H9 (cell line): ENCODE measurements around the gene CHD9NB. TPM values are rescaled to one million over a fixed set of nuclear protein-coding genes. Genes with fewer than 3 reads are reported as not detected.
A peak's percentile ranks its signal among the peaks of the same experiment; 100 is the strongest.

Experiments
- DNase-seq: peaks from one replicate; pipeline ENCODE4 v3.0.0-alpha.2; 2017
- H2AFZ ChIP-seq: one replicate; pipeline ENCODE4 v1.6.1; 2013; ENCODE audit warnings: mild to moderate bottlenecking, low read length, control low read depth, moderate library complexity
- H2AK5ac ChIP-seq: 2 replicates; pipeline ENCODE4 v1.6.1; 2013; ENCODE audit warnings: low read length, control low read depth, mixed read lengths; ENCODE audit not compliant: insufficient read length
- H2BK120ac ChIP-seq: one replicate; pipeline ENCODE4 v1.6.1; 2013; ENCODE audit warnings: low read depth, mild to moderate bottlenecking, low read length, control low read depth, inconsistent platforms; ENCODE audit not compliant: poor library complexity, severe bottlenecking
- H2BK12ac ChIP-seq: 2 replicates; pipeline ENCODE4 v1.6.1; 2013; ENCODE audit warnings: low read length, control low read depth, mixed read lengths, low read depth; ENCODE audit not compliant: insufficient read length
- H2BK15ac ChIP-seq: 2 replicates; pipeline ENCODE4 v1.6.1; 2013; ENCODE audit warnings: low read depth, low read length, control low read depth
- H2BK20ac ChIP-seq: one replicate; pipeline ENCODE4 v1.6.1; 2013; ENCODE audit warnings: low read depth, mild to moderate bottlenecking, low read length, control low read depth, inconsistent platforms; ENCODE audit not compliant: poor library complexity, severe bottlenecking
- H2BK5ac ChIP-seq: 2 replicates; pipeline ENCODE4 v1.6.1; 2013; ENCODE audit warnings: low read length, control low read depth, mixed read lengths; ENCODE audit not compliant: insufficient read length
- H3K14ac ChIP-seq: 2 replicates; pipeline ENCODE4 v1.6.1; 2013; ENCODE audit warnings: low read length, control low read depth; ENCODE audit not compliant: insufficient read depth
- H3K18ac ChIP-seq: 2 replicates; pipeline ENCODE4 v1.6.1; 2013; ENCODE audit warnings: low read depth, mild to moderate bottlenecking, mixed read lengths, low read length, control low read depth; ENCODE audit not compliant: insufficient read length
- H3K23ac ChIP-seq: 2 replicates; pipeline ENCODE4 v1.6.1; 2013; ENCODE audit warnings: low read length, control low read depth, mixed read lengths, low read depth; ENCODE audit not compliant: insufficient read length
- H3K23me2 ChIP-seq: 2 replicates; pipeline ENCODE4 v1.6.1; 2013; ENCODE audit warnings: low read depth, mild to moderate bottlenecking, mixed read lengths, low read length, control low read depth; ENCODE audit not compliant: insufficient read length, poor library complexity, severe bottlenecking
- H3K27ac ChIP-seq: 2 replicates; pipeline ENCODE4 v1.5.1; 2013; ENCODE audit warnings: low read length, control low read depth, mixed read lengths, low read depth; ENCODE audit not compliant: insufficient read length
- H3K27me3 ChIP-seq: 2 replicates; pipeline ENCODE4 v1.6.1; 2013; ENCODE audit warnings: low read length, control low read depth, inconsistent platforms; ENCODE audit not compliant: insufficient read depth
- H3K4ac ChIP-seq: 2 replicates; pipeline ENCODE4 v1.6.1; 2013; ENCODE audit warnings: low read depth, mild to moderate bottlenecking, control low read depth, inconsistent platforms, low read length, moderate library complexity
- H3K4me1 ChIP-seq: 2 replicates; pipeline ENCODE4 v1.6.1; 2013; ENCODE audit warnings: low read length, control low read depth, inconsistent platforms; ENCODE audit not compliant: insufficient read depth
- H3K4me2 ChIP-seq: 2 replicates; pipeline ENCODE4 v1.6.1; 2013; ENCODE audit warnings: low read length, control low read depth, mixed read lengths; ENCODE audit not compliant: insufficient read length, insufficient read depth
- H3K56ac ChIP-seq: 2 replicates; pipeline ENCODE4 v1.6.1; 2013; ENCODE audit warnings: low read depth, mild to moderate bottlenecking, mixed read lengths, low read length, control low read depth; ENCODE audit not compliant: insufficient read length
- H3K79me1 ChIP-seq: 2 replicates; pipeline ENCODE4 v1.6.1; 2013; ENCODE audit warnings: low read depth, mild to moderate bottlenecking, moderate library complexity, low read length, control low read depth, inconsistent platforms; ENCODE audit not compliant: insufficient read depth, poor library complexity, severe bottlenecking
- H3K79me2 ChIP-seq: 2 replicates; pipeline ENCODE4 v1.6.1; 2013; ENCODE audit warnings: low read length, control low read depth, inconsistent platforms; ENCODE audit not compliant: insufficient read depth
- H3K9ac ChIP-seq: 2 replicates; pipeline ENCODE4 v1.6.1; 2013; ENCODE audit warnings: low read length, control low read depth, mixed read lengths; ENCODE audit not compliant: insufficient read length; ENCODE audit errors: extremely low read depth
- H3K9me3 ChIP-seq: one replicate; pipeline ENCODE4 v1.6.1; 2013; ENCODE audit warnings: low read depth, low read length, inconsistent platforms; ENCODE audit not compliant: control insufficient read depth
- H3T11ph ChIP-seq: one replicate; pipeline ENCODE4 v1.6.1; 2013; ENCODE audit warnings: mild to moderate bottlenecking, low read length, control low read depth, inconsistent platforms
- H4K20me1 ChIP-seq: one replicate; pipeline ENCODE4 v1.6.1; 2013; ENCODE audit not compliant: control insufficient read depth, insufficient read length, insufficient read depth
- H4K5ac ChIP-seq: 2 replicates; pipeline ENCODE4 v1.6.1; 2013; ENCODE audit warnings: low read depth, mild to moderate bottlenecking, mixed read lengths, low read length, control low read depth; ENCODE audit not compliant: insufficient read length
- H4K8ac ChIP-seq: replicated peaks from 2 replicates; pipeline ENCODE4 v1.6.1; 2013; ENCODE audit warnings: low read length, control low read depth, mixed read lengths, low read depth; ENCODE audit not compliant: insufficient read length
- H4K91ac ChIP-seq: 2 replicates; pipeline ENCODE4 v1.6.1; 2013; ENCODE audit warnings: low read depth, mild to moderate bottlenecking, moderate library complexity, mixed read lengths, low read length, control low read depth; ENCODE audit not compliant: insufficient read length
- H3K27ac Mint-ChIP-seq, 3 experiments: 2 replicates in 2 of 3; 3 replicates in 1 of 3; pipeline ENCODE4 v1.8.0; 2020 to 2021; ENCODE audit warnings: mixed read lengths in 3 of 3, mild to moderate bottlenecking in 1 of 3, moderate library complexity in 1 of 3
- H3K27me3 Mint-ChIP-seq: 2 replicates; pipeline ENCODE4 v1.8.0; 2021; ENCODE audit warnings: low read depth, mild to moderate bottlenecking, moderate library complexity, mixed read lengths
- H3K36me3 Mint-ChIP-seq, 3 experiments: 2 replicates in 2 of 3; 3 replicates in 1 of 3; pipeline ENCODE4 v1.8.0; 2020 to 2021; ENCODE audit warnings: low read depth in 3 of 3, mixed read lengths in 3 of 3; ENCODE audit not compliant: insufficient read depth in 1 of 3
- H3K4me1 Mint-ChIP-seq, 2 experiments: 2 replicates each; pipeline ENCODE4 v1.8.0; 2020; ENCODE audit warnings: mixed read lengths in 2 of 2
- H3K4me3 Mint-ChIP-seq, 2 experiments: 2 replicates in 1 of 2; 3 replicates in 1 of 2; pipeline ENCODE4 v1.8.0; 2020 to 2021; ENCODE audit warnings: mild to moderate bottlenecking in 2 of 2, mixed read lengths in 2 of 2, moderate library complexity in 1 of 2
- H3K9me3 Mint-ChIP-seq, 2 experiments: 2 replicates in 1 of 2; 3 replicates in 1 of 2; pipeline ENCODE4 v1.8.0; 2020; ENCODE audit warnings: mild to moderate bottlenecking in 2 of 2, mixed read lengths in 2 of 2, moderate library complexity in 1 of 2
- WGBS: extraction: QIAGEN DNeasy Blood & Tissue Kit; methylation state at CpG from one replicate; pipeline ENCODE4 v1.1.7; 2013; ENCODE audit warnings: missing lambda C conversion rate, low lambda C conversion rate, mixed read lengths; ENCODE audit not compliant: insufficient read length; ENCODE audit errors: extremely low coverage; 5-methylcytosine and 5-hydroxymethylcytosine counted together
- total RNA-seq: library from RNA; stranded (reverse); gene quantifications from 2 replicates; pipeline ENCODE4 v1.2.1, GENCODE V29; 2021
- TF ChIP-seq, protein P1 (sequence below): fragments of 200-600 bp; sonication (generic); conservative IDR thresholded peaks from 3 replicates; pipeline ENCODE4 v1.8.0; 2021; ENCODE audit warnings: antibody characterized with exemption, mild to moderate bottlenecking

Gene CHD9NB
- total RNA-seq, 1 experiment from 2014 or later, result 3.3 TPM

DNA sequence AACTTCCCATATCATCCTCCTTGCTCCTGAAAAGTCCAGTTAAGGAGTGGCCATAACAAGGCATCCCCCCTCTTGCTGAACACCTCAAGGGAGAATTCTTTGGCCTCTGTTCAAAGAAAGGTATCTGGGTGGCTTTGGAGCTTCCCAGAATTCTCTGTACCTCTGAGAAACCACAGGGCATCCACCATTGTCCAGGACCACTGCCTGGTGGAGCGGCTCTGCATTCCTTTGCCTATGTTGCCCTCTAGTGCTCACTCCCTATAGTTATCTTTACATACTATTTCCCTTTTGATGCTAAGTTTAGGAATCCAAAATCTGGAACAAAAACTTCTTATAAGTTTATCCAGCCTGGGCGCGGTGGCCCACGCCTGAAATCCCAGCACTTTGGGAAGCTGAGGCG is 30.3 kb downstream of the CHD9NB start:
- H2BK20ac ChIP-seq, result no peak overlapping the region
- H2BK15ac ChIP-seq, result no peak overlapping the region
- H3K9me3 ChIP-seq, result no peaks in the 10 kb centered on the region
- no peaks in the 10 kb centered on the region for H3K4me1 ChIP-seq
- no peak overlapping the region for H2AK5ac ChIP-seq
- H2BK5ac ChIP-seq, result no peak overlapping the region
- H3K27me3 Mint-ChIP-seq, result peaks cover 1% of the 10 kb centered on the region; the same call in 1 of the 2 replicates
- no peak overlapping the region for H3K14ac ChIP-seq
- no peak overlapping the region for H3T11ph ChIP-seq
- H3K23ac ChIP-seq, result no peak overlapping the region
- H3K4me2 ChIP-seq, result no peak overlapping the region
- H2AFZ ChIP-seq, result no peak overlapping the region
- H3K56ac ChIP-seq, result no peak overlapping the region
- no peaks in the 10 kb centered on the region for H3K27me3 ChIP-seq
- no peak overlapping the region for H3K27ac ChIP-seq
- no peak overlapping the region for H2BK120ac ChIP-seq
- peaks cover 12 to 16% of the 10 kb centered on the region in 2 experiments for H3K4me1 Mint-ChIP-seq
- no peaks in the 10 kb centered on the region for H3K79me2 ChIP-seq
- no peak overlapping the region for H2BK12ac ChIP-seq
- no peaks in the 10 kb centered on the region for H3K79me1 ChIP-seq
- no peak overlapping the region for H3K9ac ChIP-seq
- no peak overlapping the region for H4K8ac ChIP-seq
- H3K23me2 ChIP-seq, result no peaks in the 10 kb centered on the region
- H3K36me3 Mint-ChIP-seq, result no peaks in the 10 kb centered on the region; a peak in 1 of 7 replicates
- DNase-seq, result peak; percentile 70
- H3K9me3 Mint-ChIP-seq, result no peaks in the 10 kb centered on the region
- WGBS, result no CpG with 5 or more reads among the region's 5 CpGs
- no peak overlapping the region for H3K4ac ChIP-seq
- H3K4me3 Mint-ChIP-seq, result no peak overlapping the region
- no peaks in the 10 kb centered on the region for H4K20me1 ChIP-seq
- TF ChIP-seq, protein P1, sequence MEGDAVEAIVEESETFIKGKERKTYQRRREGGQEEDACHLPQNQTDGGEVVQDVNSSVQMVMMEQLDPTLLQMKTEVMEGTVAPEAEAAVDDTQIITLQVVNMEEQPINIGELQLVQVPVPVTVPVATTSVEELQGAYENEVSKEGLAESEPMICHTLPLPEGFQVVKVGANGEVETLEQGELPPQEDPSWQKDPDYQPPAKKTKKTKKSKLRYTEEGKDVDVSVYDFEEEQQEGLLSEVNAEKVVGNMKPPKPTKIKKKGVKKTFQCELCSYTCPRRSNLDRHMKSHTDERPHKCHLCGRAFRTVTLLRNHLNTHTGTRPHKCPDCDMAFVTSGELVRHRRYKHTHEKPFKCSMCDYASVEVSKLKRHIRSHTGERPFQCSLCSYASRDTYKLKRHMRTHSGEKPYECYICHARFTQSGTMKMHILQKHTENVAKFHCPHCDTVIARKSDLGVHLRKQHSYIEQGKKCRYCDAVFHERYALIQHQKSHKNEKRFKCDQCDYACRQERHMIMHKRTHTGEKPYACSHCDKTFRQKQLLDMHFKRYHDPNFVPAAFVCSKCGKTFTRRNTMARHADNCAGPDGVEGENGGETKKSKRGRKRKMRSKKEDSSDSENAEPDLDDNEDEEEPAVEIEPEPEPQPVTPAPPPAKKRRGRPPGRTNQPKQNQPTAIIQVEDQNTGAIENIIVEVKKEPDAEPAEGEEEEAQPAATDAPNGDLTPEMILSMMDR, result peak; percentile 82
- H4K91ac ChIP-seq, result no peak overlapping the region
- H3K18ac ChIP-seq, result no peak overlapping the region
- no peak overlapping the region for H4K5ac ChIP-seq
- H3K27ac Mint-ChIP-seq, result no peak overlapping the region
